Stimulated activated naive B cell treated with anti-CD40 and anti-IgM and Interleukin-4, amounts not matched to agents 10 μg/mL and 1 μg/mL and 100 μg/mL, for 72 hours (primary cell): Measurements from ENCODE around the gene MAGEB4.
"Not testable (repeated sequence)": the region's sequence is repeated elsewhere in the genome, so short reads cannot be mapped to it uniquely, and the experiment has no call there.

Source experiments
- ATAC-seq, 2 donors: fragments of 150-1000 bp; cut with Tn5 transposase; replicated peaks; 2 replicates each; pipeline ENCODE4 v1.10.0; 2021; ENCODE audit warnings: moderate library complexity in 1 of 2
- DNase-seq: peaks from one replicate; pipeline ENCODE4 v3.0.0; 2021
- H3K27ac Mint-ChIP-seq: one replicate; pipeline ENCODE4 v1.8.0; 2022; ENCODE audit warnings: mild to moderate bottlenecking, mixed read lengths
- H3K27me3 Mint-ChIP-seq, 2 donors: one replicate each; pipeline ENCODE4 v1.8.0; 2022; ENCODE audit warnings: mixed read lengths in 2 of 2
- H3K36me3 Mint-ChIP-seq, 2 donors: one replicate each; pipeline ENCODE4 v1.8.0; 2022; ENCODE audit warnings: mixed read lengths in 2 of 2, mild to moderate bottlenecking in 1 of 2
- H3K4me1 Mint-ChIP-seq, 2 donors: one replicate each; pipeline ENCODE4 v1.8.0; 2022; ENCODE audit warnings: mixed read lengths in 2 of 2, mild to moderate bottlenecking in 1 of 2
- H3K4me3 Mint-ChIP-seq, 2 donors: one replicate each; pipeline ENCODE4 v1.8.0; 2022; ENCODE audit warnings: mild to moderate bottlenecking in 2 of 2, mixed read lengths in 2 of 2, moderate library complexity in 1 of 2
- H3K9me3 Mint-ChIP-seq, 2 donors: one replicate each; pipeline ENCODE4 v1.8.0; 2022; ENCODE audit warnings: mixed read lengths in 2 of 2, mild to moderate bottlenecking in 1 of 2

Gene MAGEB4, protein sequence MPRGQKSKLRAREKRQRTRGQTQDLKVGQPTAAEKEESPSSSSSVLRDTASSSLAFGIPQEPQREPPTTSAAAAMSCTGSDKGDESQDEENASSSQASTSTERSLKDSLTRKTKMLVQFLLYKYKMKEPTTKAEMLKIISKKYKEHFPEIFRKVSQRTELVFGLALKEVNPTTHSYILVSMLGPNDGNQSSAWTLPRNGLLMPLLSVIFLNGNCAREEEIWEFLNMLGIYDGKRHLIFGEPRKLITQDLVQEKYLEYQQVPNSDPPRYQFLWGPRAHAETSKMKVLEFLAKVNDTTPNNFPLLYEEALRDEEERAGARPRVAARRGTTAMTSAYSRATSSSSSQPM

GRCh38 chrX:30241724-30242415 is at the start of gene MAGEB4:
TSS of gene MAGEB4 (plus strand) at chrX:30242000. CDS start at chrX:30242136, 136 bp downstream.
- Mint-ChIP-seq H3K27ac (no peak within 1 kb of the TSS), H3K4me1 (no peaks in the 10 kb centered on the region)

GRCh38 chrX:30193910-30194309 is 47.9 kb upstream of the MAGEB4 start:
- H3K9me3 Mint-ChIP-seq, H3K36me3 Mint-ChIP-seq, DNase-seq, ATAC-seq, H3K4me1 Mint-ChIP-seq, H3K4me3 Mint-ChIP-seq, H3K27ac Mint-ChIP-seq: not testable (repeated sequence)
- H3K27me3 Mint-ChIP-seq = peaks cover 0 to 15% of the 10 kb centered on the region in 2 donors

More at GRCh38 chrX:30241724-30242415, at the start of gene MAGEB4:
- Mint-ChIP-seq H3K27me3 (no peaks in the 10 kb centered on the region), H3K36me3 (no peaks in the 10 kb centered on the region), H3K9me3 (peaks cover 0 to 3% of the 10 kb centered on the region in 2 donors), H3K4me3 (no peak within 1 kb of the TSS)
- ATAC-seq (no peak), DNase-seq (no peak)

- DNase-seq (no peak), ATAC-seq (peak in 1 of 2 donors; percentile 48)
- peaks cover 0 to 15% of the 10 kb centered on the region in 2 donors for H3K27me3 Mint-ChIP-seq
- H3K9me3 Mint-ChIP-seq = peaks cover 0 to 3% of the 10 kb centered on the region in 2 donors
- no peaks in the 10 kb centered on the region for H3K36me3 Mint-ChIP-seq
- H3K4me3 Mint-ChIP-seq = no peak overlapping the region
- H3K4me1 Mint-ChIP-seq = no peaks in the 10 kb centered on the region
- no peak overlapping the region for H3K27ac Mint-ChIP-seq
Observed at GRCh38 chrX:30196322-30196721, 45.5 kb upstream of the MAGEB4 start.

- no peak for DNase-seq
- H3K36me3 Mint-ChIP-seq = no peaks in the 10 kb centered on the region
- H3K4me3 Mint-ChIP-seq = no peak overlapping the region
- no peaks in the 10 kb centered on the region for H3K9me3 Mint-ChIP-seq
- no peak overlapping the region for H3K27ac Mint-ChIP-seq
- peaks cover 0 to 6% of the 10 kb centered on the region in 2 donors for H3K27me3 Mint-ChIP-seq
- no peak for ATAC-seq
- no peaks in the 10 kb centered on the region for H3K4me1 Mint-ChIP-seq
Observed at GRCh38 chrX:30212172-30212571, 29.6 kb upstream of the MAGEB4 start.

DNA sequence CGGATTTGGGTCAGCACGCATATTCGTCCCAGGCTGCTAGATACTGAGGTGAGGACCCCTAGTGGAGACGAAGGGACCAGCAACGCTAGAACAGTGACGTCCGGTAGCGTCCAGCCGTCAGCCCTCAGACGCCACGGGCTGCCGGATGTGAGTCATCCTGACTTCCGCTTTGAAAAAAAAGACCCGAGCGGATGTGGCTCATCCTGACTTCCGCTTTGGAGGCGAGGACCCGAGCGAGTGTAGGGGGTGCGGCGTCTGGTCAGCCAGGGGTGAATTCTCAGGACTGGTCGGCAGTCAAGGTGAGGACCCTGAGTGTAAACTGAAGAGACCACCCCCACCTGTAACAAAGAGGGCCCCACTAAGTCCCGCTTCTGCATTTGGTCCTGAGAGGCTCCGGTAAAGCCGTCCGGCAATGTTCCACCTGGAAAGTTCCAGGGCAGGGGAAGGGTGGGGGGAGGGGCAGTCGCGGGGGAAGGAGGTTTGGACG is 26.4 kb upstream of the MAGEB4 start, which contains the start of gene MAGEB2:
Gene MAGEB2, plus strand, starts transcription at position 207 of the 487 bp plus-strand sequence. CDS start 3,018 bp downstream, outside the sequence.
- H3K9me3 Mint-ChIP-seq = no peaks in the 10 kb centered on the region
- no peaks in the 10 kb centered on the region for H3K36me3 Mint-ChIP-seq
- no peak for DNase-seq
- no peaks in the 10 kb centered on the region for H3K4me1 Mint-ChIP-seq
- no peak within 1 kb of the TSS for H3K4me3 Mint-ChIP-seq
- ATAC-seq = no peak
- H3K27ac Mint-ChIP-seq = no peak within 1 kb of the TSS
- no peaks in the 10 kb centered on the region for H3K27me3 Mint-ChIP-seq

DNA sequence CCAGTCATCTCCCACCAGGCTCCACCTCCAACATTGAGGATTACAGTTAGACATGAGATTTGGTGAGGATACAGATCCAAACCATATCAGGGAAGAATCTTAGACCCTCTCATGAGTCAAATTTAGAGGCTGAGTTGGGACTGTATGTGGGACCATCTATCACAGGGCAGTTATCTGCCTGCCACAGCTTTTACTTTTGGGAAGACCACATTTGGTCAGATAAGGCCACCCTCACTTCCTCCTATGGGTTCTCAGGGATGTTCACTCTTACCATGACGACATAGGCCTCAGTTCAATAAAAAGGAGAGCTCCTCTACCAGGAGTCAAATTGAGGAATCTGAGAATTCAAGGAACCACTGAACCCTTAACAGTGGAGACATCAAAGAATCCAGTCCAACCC is 24.3 kb upstream of the MAGEB4 start:
- no peak overlapping the region for H3K4me3 Mint-ChIP-seq
- no peak overlapping the region for H3K27ac Mint-ChIP-seq
- no peaks in the 10 kb centered on the region for H3K4me1 Mint-ChIP-seq
- DNase-seq = no peak
- H3K27me3 Mint-ChIP-seq = no peaks in the 10 kb centered on the region
- H3K36me3 Mint-ChIP-seq = no peaks in the 10 kb centered on the region
- no peaks in the 10 kb centered on the region for H3K9me3 Mint-ChIP-seq
- no peak for ATAC-seq

- Mint-ChIP-seq H3K4me1 (no peaks in the 10 kb centered on the region), H3K27me3 (no peaks in the 10 kb centered on the region), H3K9me3 (no peaks in the 10 kb centered on the region), H3K27ac (no peak overlapping the region), H3K36me3 (no peaks in the 10 kb centered on the region), H3K4me3 (no peak overlapping the region)
- DNase-seq (no peak), ATAC-seq (no peak)
Observed at GRCh38 chrX:30219372-30219771, 22.4 kb upstream of the MAGEB4 start.

DNA sequence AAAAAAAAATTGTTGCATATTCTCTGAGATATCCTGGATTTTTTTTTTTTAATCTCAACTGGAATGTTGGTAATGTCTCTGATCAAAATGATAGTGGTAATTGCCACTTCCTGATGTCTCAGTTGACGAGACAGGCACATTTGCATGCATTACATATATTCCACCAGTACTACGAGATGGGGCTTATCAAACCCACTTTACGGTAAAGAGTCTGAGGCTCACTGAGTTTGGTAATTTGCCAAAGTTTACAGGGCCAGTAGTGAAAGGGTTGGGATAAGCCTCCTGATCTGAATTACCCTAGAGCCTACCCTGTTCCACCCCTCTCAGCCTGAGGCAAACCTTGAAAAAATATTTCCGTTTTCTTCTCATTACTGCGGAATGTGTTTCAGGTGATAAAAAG is 21.1 kb upstream of the MAGEB4 start:
- DNase-seq (no peak), ATAC-seq (no peak)
- no peaks in the 10 kb centered on the region for H3K27me3 Mint-ChIP-seq
- H3K4me3 Mint-ChIP-seq = no peak overlapping the region
- no peaks in the 10 kb centered on the region for H3K4me1 Mint-ChIP-seq
- H3K9me3 Mint-ChIP-seq = no peaks in the 10 kb centered on the region
- no peaks in the 10 kb centered on the region for H3K36me3 Mint-ChIP-seq
- H3K27ac Mint-ChIP-seq = no peak overlapping the region

DNA sequence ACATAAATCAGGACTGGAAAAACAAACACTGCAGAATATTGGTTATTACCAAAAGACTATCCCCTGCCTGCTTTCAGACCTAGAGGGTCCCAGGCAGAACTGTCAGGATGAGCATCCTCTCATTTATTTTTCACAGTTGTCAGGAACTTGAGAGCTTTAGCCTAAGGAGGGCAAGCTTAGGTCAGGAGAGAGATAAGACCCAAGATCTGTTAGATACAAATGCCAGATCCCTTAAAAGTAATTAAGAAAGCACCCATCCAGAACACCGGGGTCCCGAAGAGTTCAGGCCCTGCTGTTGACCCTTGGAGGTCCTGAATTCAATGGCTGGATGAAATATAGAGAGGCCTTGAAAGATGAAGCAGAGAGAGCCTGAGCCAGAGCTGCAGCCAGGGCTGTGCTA is 17.3 kb upstream of the MAGEB4 start:
- Mint-ChIP-seq H3K4me3 (no peak overlapping the region), H3K9me3 (no peaks in the 10 kb centered on the region), H3K36me3 (no peaks in the 10 kb centered on the region)

DNA sequence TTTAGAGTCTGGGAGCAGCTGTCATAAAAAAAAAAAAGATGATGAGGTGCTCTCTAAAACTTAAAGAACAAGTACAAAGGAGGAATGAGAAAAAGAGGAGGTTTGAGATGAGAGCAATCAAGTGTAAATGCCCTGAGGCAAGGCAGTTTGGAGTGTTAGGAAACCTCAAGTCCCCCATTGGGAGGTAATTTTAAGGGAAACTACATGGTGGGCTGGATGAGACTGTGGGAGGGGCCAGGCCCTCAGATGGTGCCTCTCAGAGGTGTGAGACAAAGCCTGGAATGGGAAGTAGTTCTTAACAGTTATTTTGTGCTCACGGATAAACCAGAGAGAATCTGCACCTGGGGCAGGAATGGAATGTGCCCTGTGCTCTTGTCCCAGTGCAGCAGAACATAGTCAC is 13.3 kb upstream of the MAGEB4 start:
- DNase-seq = no peak
- no peaks in the 10 kb centered on the region for H3K9me3 Mint-ChIP-seq
- peaks cover 0 to 4% of the 10 kb centered on the region in 2 donors for H3K27me3 Mint-ChIP-seq
- no peaks in the 10 kb centered on the region for H3K36me3 Mint-ChIP-seq
- ATAC-seq = no peak
- no peaks in the 10 kb centered on the region for H3K4me1 Mint-ChIP-seq
- H3K27ac Mint-ChIP-seq = peak overlapping the region; percentile 51
- no peak overlapping the region for H3K4me3 Mint-ChIP-seq

More for the DNA sequence above, 17.3 kb upstream of the MAGEB4 start:
- DNase-seq (no peak), ATAC-seq (no peak)
- Mint-ChIP-seq H3K27ac (no peak overlapping the region), H3K27me3 (peaks cover 0 to 4% of the 10 kb centered on the region in 2 donors), H3K4me1 (no peaks in the 10 kb centered on the region)

DNA sequence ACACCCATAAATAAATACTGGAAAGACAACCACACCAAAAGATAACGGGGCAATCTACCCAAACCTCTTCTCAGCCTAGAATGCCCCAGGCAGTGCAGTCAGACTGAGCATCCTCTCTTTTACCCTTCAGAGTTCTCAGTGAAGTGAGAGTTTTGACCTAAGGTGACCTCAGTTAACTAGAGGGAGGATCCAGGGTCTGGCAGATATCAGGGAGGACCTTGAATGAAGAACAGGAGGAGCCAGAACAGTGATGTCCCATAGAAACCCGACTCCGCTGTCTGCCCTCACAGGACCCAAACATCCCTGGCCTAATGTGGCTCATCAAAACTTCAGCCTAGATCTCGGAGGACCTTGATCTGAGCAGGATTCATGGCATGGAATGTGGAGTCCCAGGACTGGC is 11.4 kb upstream of the MAGEB4 start, which contains the start of gene MAGEB3:
Gene MAGEB3, plus strand, starts transcription at position 263 of the 400 bp plus-strand sequence. CDS start 5,268 bp downstream, outside the sequence.
- H3K36me3 Mint-ChIP-seq = no peaks in the 10 kb centered on the region
- ATAC-seq (no peak), DNase-seq (no peak)
- no peak within 1 kb of the TSS for H3K27ac Mint-ChIP-seq
- H3K4me3 Mint-ChIP-seq = no peak within 1 kb of the TSS
- no peaks in the 10 kb centered on the region for H3K9me3 Mint-ChIP-seq
- H3K4me1 Mint-ChIP-seq = no peaks in the 10 kb centered on the region
- H3K27me3 Mint-ChIP-seq = peaks cover 0 to 8% of the 10 kb centered on the region in 2 donors

DNA sequence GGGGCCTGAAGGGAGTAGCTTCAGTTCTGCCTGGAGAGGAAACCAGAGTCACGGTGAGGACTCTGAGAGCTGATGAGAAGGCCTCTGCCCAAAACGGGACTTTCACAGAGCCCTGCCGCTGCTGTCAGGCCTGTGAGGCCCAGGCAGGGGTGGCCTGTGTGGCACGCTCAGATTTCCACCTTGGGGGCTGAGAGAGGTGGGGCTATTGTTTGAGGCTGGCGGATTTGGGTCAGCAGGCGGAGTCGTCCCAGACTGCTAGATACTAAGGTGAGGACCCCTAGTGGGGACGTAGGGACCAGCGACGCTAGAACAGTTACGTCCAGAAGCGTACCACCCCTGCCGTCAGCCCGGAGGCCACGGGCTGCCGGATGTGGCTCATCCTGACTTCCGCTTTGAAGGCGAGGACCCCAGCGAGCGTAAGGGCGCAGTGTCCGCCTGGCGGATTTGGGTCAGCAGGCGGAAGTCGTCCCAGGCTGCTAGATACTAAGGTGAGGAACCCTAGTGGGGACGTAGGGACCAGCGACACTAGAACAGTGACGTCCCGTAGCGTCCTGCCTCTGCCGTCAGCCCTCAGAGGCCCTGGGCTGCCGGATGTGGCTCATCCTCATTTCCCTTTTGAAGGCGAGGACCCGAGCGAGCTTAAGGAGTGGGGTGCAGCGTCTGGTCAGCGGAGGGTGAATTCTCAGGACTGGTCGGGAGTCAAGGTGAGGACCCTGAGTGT is 5.1 kb downstream of the MAGEB4 start, which contains the start of gene MAGEB1:
Gene MAGEB1, plus strand, starts transcription at position 378 of the 721 bp plus-strand sequence. CDS start 3,348 bp downstream, outside the sequence.
- Mint-ChIP-seq H3K4me3 (no peak within 1 kb of the TSS), H3K27ac (no peak within 1 kb of the TSS), H3K36me3 (no peaks in the 10 kb centered on the region), H3K27me3 (peaks cover 0 to 3% of the 10 kb centered on the region in 2 donors), H3K4me1 (no peaks in the 10 kb centered on the region), H3K9me3 (peaks cover 0 to 7% of the 10 kb centered on the region in 2 donors)
- ATAC-seq (no peak), DNase-seq (no peak)

DNA sequence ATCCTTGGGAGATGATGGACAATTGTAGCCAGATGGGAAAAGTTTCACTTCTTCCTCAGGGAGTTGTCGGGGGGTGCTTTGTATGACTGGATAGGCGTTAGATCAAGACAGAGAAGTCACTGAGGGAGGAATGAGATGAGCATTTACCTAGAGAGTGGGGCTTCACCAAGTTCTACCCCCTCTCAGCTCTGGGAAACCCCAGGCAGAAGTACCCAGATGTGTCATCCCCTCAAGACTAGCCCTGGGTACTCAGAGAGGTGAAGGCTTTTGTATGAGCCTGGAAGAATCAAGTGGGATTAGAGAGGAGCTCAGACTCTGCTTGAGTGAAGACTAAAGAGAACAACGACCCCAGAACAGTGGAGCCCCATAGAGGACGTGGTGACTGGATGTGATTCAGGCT is 7.1 kb downstream of the MAGEB4 start:
- peak; percentile 33 to 74 for ATAC-seq
- no peaks in the 10 kb centered on the region for H3K4me1 Mint-ChIP-seq

GRCh38 chrX:30253257-30253656 is 11.5 kb downstream of the MAGEB4 start:
- no peak overlapping the region for H3K27ac Mint-ChIP-seq
- peaks cover 3 to 5% of the 10 kb centered on the region in 2 donors for H3K27me3 Mint-ChIP-seq
- peaks cover 2 to 6% of the 10 kb centered on the region in 2 donors for H3K9me3 Mint-ChIP-seq
- ATAC-seq = peak in 1 of 2 donors; percentile 65
- no peak overlapping the region for H3K4me3 Mint-ChIP-seq
- DNase-seq = no peak
- no peaks in the 10 kb centered on the region for H3K4me1 Mint-ChIP-seq
- H3K36me3 Mint-ChIP-seq = no peaks in the 10 kb centered on the region

More for the DNA sequence above, 7.1 kb downstream of the MAGEB4 start:
- H3K4me3 Mint-ChIP-seq = no peak overlapping the region
- peaks cover 0 to 3% of the 10 kb centered on the region in 2 donors for H3K27me3 Mint-ChIP-seq
- H3K36me3 Mint-ChIP-seq = no peaks in the 10 kb centered on the region
- no peak for DNase-seq
- H3K27ac Mint-ChIP-seq = no peak overlapping the region
- peaks cover 0 to 7% of the 10 kb centered on the region in 2 donors for H3K9me3 Mint-ChIP-seq
